GM19372 (cell line): Measurements from ENCODE around the gene KLC1.
"Not testable (repeated sequence)": the region's sequence is repeated elsewhere in the genome, so short reads cannot be mapped to it uniquely, and the experiment has no call there.

Source experiments
- ATAC-seq: cut with Tn5 transposase; IDR thresholded peaks from one replicate; pipeline ENCODE4 v1.9.1; 2021; ENCODE audit warnings: mild to moderate bottlenecking, low read depth, moderate library complexity; ENCODE audit not compliant: unreplicated experiment

KLC1 gene

DNA sequence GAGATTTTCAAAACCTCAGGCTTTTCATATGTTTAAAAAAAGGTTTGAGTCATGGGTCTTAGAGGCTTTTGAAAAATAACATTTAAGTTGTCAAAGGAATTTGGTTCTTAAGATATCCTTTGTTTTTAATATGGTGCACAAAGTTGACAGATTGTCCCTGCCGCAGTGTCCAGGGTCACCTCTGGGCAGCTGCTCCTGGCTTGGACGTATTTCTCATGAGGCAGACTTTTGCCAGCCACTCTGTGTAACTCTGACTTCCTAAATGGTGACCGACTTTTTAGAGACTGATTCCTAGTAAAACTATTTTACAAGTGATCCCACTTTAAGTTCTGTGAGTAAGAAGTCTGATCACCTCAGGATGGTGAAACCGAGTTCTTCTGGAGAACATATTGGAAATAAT is 58.7 kb downstream of the KLC1 start:
- ATAC-seq = no peak

DNA sequence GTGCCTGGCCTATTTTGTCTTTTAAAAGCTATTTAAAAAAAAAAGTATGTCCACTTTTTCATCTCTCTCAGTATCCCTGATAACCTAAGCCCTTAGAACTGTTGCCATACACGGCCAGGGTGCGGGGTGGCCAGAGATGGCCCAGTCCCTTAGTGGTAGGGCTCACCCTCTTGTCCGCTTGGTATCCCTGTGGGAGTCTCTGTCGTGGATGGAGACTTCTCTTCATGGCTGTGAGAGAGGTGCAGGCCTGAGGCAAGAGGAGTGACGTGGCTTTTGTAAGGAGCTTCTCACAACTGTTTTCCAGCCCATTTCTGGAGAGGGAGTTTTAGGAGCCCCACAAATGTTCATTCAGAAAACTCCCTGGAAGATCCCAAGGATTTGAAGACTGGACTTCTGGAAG is 59.4 kb downstream of the KLC1 start:
- ATAC-seq = no peak

DNA sequence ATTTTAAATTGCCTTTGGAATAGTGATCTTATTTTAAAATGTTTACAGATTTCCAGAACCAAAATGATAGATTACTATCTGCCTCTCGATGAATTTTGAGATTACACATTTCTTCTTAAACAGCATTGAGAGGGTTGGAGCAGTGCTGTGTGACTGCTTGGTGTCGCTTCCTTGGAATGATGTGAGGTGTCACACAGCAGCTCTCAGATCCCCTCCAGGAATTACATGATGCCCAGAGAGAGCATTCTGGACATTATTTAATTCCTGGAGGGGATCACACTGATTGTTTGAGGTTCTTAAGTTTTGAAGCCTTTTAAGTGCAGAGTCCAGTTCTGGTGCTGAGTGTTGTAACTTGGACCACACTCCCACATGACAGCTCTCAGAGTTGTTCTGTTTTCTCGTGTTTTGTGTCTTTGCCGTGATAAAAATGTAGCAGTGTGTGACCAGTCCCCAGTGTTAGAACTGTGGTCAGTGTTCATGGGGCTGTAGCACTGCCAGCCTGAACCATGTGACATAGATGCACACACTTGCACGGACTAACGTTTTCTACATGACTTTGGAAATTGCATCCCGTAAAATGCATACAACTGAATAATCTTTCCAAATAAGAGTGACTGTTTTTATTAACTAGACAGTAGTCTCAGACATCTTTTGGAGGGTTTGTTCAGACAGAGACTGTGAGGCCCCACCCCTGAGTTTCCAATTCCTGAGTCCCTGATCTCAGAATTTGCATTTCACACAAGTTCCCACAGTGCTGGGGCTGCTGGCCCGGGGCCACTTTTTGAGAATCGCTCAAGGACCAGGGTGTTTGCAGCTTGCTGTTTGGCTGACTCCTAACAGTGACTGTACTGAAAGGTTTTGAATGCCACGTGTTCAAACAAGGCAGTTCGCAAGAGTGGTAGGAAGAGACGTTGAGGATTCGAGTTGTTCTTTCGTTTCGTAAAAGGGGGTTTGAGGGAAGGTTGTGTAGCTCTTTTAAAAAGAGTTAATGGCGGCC is 60.2 kb downstream of the KLC1 start:
- peak; percentile 59 for ATAC-seq

DNA sequence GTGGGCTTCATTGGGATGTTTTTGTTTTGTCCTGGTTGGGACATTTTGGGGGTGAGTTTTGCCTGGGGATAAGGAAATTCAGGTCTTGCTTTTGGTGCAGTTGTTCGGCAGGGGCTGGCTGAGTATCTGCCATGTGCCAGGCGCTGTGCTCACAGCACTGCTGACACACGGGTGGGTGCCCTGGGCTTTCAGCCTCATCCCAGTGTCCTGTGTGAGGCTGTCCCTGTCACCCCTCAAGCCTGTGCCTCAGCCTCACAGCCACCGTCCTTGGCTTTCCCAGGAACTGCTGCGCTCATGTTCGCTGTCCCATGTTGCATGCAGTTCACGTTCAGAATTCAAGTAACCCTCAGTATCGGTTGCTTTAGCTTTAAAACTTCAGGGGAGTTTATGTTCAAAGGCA is 61.3 kb downstream of the KLC1 start:
- ATAC-seq = no peak

DNA sequence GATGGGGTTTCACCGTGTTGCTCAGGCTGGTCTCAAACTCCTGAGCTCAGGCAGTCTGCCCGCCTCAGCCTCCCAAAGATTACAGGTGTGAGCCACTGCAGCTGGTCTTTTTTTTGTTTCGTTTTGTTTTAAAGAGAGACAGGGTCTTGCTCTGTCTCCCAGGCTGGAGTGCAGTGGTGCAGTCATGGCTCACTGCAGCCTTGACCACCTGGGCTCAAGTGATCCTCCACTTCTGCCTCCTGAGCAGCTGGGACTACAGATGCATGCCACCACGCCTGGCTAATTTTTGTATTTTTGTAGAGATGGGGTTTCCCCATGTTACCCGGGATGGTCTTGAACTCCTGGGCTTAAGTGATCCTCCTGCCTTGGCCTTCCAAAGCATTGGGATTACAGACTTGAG is 62.6 kb downstream of the KLC1 start:
- ATAC-seq = not testable (repeated sequence)

DNA sequence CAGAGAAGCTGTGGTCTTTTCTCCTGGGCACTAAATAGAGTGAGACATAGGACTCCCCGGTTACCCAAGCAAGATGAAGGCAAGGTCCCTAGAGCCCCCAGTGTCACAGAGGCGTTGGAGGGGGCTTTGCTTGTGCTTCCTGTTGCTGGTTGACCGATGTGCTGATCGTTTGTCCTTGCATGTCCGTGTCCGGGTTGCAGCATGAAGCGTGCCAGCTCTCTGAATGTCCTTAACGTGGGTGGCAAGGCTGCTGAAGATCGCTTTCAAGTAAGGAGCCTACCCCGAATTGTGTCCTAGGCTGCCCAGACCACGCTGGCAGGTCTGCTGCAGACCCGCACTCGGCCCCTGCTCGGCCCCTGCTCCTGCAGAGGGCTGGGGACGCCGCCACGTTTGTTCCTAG is 63.1 kb downstream of the KLC1 start:
- ATAC-seq = no peak

DNA sequence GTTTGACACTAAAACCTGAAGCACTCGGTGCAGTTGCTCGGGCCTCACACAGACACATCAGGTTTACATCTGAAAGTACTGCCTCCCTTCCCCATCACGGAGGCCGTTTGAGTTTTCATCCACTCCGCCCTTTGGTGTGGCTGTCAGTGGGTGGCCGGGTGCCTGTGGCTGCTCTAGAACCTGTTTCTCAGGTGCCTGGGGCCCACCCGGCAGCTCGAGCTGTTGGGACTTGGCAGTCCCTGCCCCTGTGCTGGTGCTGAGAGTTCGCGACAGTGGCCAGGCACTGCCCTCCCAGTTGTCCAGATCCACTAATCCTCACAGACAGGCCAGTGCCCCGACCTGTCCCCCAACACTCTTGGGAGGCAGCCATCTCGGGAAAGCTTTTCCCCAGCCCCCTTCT is 63.9 kb downstream of the KLC1 start:
- ATAC-seq = no peak

DNA sequence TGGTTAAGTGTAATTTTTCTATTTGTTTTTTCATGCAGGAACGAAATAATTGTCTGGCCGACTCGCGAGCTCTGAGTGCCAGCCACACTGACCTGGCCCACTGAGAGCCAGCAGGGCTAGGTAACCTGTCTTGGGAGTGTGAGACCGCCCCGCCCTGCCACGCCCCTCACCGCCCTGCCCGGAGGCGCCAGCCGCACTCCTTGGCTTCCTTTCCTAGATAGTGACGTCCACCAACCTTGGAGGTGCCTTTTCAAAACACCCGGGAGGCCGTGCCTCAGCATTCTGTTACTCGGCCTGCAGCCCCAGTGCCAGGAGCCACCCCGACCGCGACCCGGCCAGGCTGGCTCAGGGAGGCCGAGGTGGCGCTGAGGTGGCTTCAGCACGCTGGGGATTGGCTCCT is 64.5 kb downstream of the KLC1 start:
- no peak for ATAC-seq

DNA sequence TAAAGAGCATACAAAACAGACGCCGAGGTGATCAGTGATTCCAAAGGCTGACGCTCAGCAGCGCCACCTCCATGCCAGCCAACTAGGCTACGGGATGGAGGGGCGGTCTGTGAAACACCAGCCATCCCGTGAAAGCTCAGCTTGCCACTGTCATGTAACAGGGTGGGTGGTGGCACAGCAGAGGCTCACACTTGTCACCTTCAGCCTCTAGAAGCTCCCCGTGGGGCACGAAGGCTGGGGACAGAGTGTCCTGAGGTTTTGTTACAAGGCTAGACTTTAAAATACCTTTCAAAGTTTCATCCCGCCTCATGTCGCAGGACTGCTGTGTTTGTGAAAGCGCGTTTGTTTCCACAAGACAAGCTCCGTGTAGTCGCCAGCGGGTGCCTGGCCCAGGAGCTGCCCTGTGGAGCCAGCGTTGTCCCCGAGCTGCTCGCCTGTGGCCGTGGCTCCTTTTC is 65.6 kb downstream of the KLC1 start:
- ATAC-seq = no peak

DNA sequence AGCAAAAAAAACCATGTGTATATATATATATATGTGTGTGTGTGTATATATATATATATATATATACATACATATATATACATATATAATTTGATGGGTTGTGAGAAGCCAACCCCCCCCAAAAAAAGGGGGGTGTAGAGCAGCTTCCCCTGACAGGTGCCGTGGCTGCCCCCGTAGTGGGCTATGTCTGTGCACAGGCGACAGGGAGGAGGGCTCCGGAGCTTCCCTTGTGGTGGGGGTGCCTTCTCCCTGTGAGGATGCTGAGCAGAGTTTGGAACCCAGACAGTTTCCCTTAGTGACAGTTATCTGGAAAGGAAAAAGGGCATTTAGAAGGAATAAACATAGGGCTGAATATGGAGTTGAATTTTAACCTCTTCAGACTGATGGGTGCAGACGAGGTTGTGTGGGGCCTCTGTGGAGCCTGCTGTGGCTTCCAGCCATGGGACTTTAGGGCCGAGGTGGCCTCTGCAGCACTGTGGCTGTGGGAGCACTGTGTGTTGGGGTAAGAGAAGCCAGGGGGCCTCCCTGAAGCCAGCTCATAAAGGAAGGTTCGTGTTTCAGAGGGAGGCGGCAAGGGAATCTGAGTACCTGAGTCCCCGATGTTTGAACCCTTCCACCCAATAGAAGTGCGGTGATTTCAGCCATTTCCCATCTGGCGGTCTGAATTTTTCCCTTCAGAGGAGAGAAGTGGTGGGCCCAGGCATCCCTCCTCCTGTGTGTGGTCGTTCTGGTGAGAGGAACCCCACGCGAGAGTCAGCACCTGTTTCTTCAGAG is 66.5 kb downstream of the KLC1 start:
- no peak for ATAC-seq

DNA sequence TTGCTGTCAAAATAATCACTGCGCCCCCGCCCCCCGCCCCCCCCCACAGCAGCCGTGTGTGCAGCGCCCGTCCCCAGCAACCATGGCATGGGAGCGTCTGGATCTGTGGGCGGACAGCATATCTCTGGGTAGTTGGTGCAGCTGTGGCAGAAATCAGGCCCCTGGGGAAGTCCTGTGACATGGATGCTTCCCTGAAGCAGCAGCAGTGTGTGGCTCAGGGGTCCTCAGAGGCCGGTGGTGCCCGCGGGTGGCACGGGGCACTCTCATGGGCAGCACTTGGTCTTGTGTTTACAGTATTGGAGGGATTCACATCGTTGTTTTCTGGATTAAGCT is 67.0 kb downstream of the KLC1 start:
- no peak for ATAC-seq

DNA sequence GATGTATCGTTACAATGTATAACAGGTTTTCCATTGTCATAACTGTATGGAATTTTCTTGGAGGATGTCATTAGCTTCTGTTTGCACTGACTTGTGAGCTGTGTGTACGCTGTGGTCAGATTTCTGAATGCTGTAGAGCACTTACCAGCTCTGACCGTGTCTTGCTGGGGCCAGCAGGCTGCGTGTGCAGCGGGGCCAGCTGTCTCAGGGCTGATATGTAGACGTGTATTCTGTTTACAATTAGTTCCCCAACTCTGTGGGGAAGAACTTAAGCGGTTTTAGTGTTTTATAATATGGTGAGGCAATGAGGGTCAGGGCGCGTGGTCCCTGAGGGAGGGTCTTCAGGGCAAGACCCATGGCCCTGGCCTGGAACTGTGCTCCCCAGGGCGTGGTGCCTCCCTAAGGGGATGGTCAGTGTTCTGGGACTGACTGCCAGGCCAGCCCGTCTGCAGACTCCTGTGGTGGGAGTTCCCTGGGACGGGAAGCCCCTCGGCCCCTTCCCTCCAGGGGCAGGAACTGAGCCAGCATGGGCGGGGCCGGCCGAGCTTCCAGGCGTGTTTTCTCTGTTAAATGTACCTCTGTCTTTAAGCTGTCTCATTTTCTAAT is 67.6 kb downstream of the KLC1 start:
- ATAC-seq = no peak

DNA sequence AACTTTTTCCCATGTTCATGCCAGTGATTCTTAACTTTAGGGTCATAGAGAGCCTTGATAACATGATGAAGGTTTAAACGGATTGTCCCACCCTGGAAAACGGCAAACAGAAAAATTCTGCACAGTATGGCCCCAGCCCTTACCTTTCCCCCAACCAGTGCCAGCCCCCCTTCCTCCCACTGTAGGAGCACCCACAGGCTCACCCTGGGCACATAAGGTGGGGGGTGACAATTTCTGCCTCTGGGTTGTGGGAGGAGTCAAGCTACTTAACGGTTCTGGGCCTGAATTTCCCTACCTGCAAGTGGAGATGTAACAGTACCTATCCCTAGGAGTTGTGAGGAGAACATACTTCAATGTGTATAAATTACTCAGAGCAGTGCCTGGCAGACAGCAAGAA is 68.2 kb downstream of the KLC1 start:
- ATAC-seq = no peak

DNA sequence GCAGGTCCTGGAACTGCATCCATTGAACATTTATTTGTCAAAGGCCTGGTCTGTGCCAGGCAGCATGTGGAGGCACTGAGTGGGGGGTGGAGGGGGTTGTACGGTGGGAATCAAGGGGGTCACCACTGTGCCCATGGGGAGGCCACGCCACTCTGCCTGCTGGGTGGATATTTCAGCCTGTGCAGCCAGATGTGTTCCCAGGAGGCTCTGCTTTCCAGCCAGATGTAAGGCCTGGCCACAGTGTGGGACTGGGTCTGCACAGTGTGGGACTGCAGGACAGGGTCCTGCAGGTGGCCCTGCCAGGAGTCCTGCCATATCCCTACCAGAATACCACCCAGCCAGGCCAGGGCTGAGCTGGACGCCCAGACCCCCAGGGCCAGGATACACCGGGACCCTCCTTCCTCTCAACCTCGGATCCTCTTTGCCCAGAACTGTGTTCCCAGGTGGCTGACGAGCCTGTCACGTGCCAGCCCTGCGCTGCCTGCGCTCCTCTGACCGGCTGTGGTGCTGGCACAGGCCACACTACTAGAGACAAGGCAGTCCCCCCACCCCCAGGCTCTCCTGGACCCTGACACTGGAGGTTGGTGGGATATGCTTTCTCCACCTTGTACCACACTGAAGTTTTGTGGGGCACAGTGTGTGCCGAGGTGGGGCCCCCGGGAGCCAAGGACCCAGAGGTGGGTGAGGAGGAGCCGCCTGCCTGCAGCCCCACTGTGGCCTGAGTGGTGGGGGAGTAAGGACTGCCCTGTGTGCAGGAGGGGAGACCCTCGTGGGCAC is 68.8 kb downstream of the KLC1 start:
- ATAC-seq = no peak

DNA sequence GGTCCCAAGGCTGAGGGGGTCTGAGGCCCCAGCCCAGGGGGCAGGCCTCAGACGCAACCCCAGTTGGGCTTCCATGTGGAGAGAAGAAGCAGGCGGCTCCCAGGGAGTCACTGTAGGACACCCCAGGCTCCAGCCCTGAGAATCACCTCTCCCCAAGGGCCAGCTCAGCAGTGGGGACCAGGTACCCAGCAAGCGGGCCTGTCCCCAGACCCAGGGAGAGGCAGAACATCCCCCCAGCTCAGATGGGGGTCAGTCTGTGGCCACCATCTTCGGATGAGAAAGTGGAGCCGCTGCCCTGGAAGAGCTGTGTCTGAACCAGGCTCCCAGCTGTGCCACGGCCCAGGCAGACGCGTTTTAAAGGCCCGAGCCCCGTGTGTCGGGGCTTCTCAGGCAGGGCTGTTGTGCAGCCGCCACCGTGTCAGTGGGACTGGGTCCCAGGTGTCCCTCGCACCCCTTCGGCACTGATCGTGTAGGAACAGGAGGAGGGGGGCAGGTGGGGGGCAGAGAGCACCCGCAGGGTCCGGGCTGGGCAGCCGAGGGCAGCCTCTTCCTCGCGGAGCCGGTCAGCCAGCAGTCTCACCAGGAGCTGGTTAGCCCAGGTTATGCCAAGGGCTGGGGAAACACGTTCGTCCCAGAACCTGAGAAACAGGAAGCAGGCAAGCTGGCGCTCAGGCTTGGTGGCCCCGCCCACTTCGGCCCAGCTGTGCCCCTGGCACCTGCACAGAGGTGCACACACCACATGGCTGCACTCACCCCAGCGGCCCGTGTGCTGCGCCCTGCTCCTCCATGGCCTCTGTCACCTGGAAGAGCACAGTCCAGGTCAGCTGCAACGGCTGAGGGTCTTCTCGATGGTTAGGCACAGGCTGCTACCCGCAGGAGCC is 69.6 kb downstream of the KLC1 start:
- no peak for ATAC-seq

DNA sequence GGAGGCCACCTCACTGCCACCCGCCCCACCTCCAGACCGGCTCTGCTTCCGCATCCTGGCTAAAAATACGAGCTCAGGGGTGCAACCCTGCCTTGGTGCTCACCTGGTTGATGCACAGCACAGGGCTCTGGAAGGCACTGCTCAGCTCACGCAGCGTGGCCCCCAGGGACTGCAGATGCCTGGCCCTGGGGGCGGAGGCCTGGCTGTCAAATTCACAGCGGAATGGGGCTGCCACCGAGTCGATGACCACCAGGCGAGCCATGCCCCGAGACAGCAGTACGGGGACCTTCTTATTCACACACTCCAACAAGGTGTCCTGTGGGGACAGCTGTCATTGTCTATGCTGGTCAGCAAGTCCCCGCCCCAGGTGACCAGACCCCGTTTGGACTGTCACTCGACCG is 70.2 kb downstream of the KLC1 start:
- ATAC-seq = no peak

DNA sequence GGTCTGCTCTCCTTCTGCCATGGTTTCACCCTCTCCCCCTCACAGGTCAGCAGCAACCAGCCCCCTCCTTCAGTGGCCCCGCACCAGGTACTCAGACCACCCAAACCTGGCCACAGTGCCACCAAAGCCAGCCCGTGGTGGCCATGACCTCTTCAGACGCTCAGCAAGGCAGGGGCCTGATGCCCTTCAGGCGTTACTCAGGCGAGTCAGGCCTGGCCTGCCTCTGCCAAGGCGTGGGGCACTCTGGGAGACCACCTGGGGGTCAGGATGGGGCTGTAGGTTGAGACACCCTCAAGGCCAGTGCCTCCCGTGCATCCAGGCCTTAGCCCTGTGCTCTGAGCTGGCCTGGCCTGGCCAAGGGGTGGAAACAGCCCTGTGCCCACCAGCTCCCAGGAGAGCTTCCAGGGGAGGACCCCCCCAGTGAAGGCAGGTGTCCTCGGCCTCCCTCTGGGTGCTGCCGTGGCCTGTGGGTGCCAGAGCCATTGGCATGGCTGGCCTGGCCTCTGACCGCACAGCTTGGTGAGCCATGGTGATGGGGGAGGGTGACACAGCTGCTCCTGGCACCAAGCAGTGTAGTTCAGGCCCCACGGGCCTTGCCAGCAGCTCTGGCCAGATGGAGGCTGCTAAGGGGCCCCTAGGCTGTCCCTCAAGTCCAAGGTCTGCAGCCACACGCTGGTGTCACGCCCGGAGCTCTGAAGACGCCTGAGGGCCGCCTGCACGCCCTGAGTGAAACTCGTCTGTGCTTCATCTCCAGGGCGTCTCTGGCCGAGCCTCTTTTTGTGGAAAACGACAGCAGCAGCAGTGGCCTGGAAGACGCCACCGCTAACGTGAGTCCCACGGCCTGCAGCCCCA is 71.1 kb downstream of the KLC1 start:
- ATAC-seq = no peak

DNA sequence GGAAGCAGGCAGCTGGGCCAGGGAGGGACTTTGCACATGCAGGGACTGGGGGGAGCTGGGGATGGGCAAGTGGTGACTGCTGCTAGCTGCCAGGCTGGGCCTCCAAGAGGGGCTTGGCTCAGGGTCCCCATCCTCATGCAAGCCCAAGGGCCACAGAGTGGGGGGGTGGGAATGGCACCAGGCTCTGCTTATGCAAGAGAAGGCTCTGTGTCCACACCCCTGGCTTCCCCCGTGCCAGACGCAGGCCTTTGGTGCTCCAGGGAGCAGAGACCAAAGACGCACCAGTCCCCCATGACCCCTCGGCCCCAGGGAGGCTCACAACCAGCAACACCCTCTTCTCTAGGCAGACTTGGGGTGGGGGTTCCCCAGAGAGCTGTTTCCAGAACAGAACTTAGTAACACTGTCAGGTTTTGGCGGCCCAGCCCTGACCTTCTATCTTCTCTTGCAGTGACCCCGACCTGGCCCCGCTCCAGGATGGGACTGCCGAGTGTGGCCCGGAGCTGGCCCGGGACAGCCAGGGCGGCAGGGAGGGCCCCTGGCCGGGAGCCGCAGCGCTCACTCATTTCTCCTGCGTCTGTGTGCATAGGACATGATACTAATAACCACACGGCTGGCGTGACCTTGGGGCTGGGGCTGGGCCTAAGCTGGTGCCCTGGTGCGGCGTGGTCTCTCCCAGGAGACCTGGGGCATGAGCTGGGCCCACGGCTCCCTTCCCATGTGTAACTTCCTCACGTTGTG is 71.9 kb downstream of the KLC1 start:
- no peak for ATAC-seq
